T-helper 2 cell treated with Interferon-gamma antibody and Interleukin-4, amounts not matched to agents 5 μg/mL and 100 μg/mL, for 36 hours (primary cell): ENCODE data around the gene ATG4D.
A peak's percentile ranks its signal among the peaks of the same experiment; 100 is the strongest.

Experiments used
- DNase-seq: peaks from one replicate; pipeline ENCODE4 v3.0.0; 2021; ENCODE audit warnings: low spot score
- H3K27ac Mint-ChIP-seq: one replicate; pipeline ENCODE4 v1.8.0; 2021; ENCODE audit warnings: mild to moderate bottlenecking, mixed read lengths
- H3K27me3 Mint-ChIP-seq: one replicate; pipeline ENCODE4 v1.8.0; 2021; ENCODE audit warnings: low read depth, mixed read lengths
- H3K36me3 Mint-ChIP-seq: one replicate; pipeline ENCODE4 v1.8.0; 2021; ENCODE audit warnings: low read depth, mixed read lengths
- H3K4me1 Mint-ChIP-seq: one replicate; pipeline ENCODE4 v1.8.0; 2021; ENCODE audit warnings: low read depth, mixed read lengths
- H3K4me3 Mint-ChIP-seq: one replicate; pipeline ENCODE4 v1.8.0; 2022; ENCODE audit warnings: mild to moderate bottlenecking, moderate library complexity, mixed read lengths
- H3K9me3 Mint-ChIP-seq: one replicate; pipeline ENCODE4 v1.8.0; 2021; ENCODE audit warnings: mixed read lengths

Gene ATG4D

GRCh38 chr19:10551698-10552301 lies 8.1 kb downstream of the ATG4D start:
- H3K4me1 Mint-ChIP-seq, result peaks cover 36% of the 10 kb centered on the region
- H3K9me3 Mint-ChIP-seq, result no peaks in the 10 kb centered on the region
- DNase-seq, result no peak
- H3K4me3 Mint-ChIP-seq, result peak overlapping the region; percentile 12
- H3K27ac Mint-ChIP-seq, result peak overlapping the region; percentile 67
- H3K27me3 Mint-ChIP-seq, result no peaks in the 10 kb centered on the region
- peaks cover 66% of the 10 kb centered on the region for H3K36me3 Mint-ChIP-seq

GRCh38 chr19:10552510-10553053 lies 8.9 kb downstream of the ATG4D start:
- no peak for DNase-seq
- Mint-ChIP-seq H3K4me3 (peak overlapping the region; percentile 64), H3K27ac (peak overlapping the region; percentile 94), H3K36me3 (peaks cover 62% of the 10 kb centered on the region), H3K4me1 (peaks cover 36% of the 10 kb centered on the region), H3K9me3 (no peaks in the 10 kb centered on the region), H3K27me3 (no peaks in the 10 kb centered on the region)

GRCh38 chr19:10553087-10553667 lies 9.5 kb downstream of the ATG4D start:
- Mint-ChIP-seq H3K9me3 (no peaks in the 10 kb centered on the region), H3K27me3 (no peaks in the 10 kb centered on the region), H3K4me3 (peak overlapping the region; percentile 64), H3K36me3 (peaks cover 64% of the 10 kb centered on the region), H3K4me1 (peaks cover 36% of the 10 kb centered on the region), H3K27ac (peak overlapping the region; percentile 94)
- no peak for DNase-seq

- Mint-ChIP-seq H3K36me3 (peaks cover 60% of the 10 kb centered on the region), H3K4me3 (peak overlapping the region; percentile 64), H3K27me3 (no peaks in the 10 kb centered on the region), H3K9me3 (no peaks in the 10 kb centered on the region), H3K4me1 (peaks cover 36% of the 10 kb centered on the region), H3K27ac (peak overlapping the region; percentile 94)
- DNase-seq, result peak; percentile 55
These were observed 10.3 kb downstream of the ATG4D start for GRCh38 chr19:10553943-10554381.

GRCh38 chr19:10554760-10555609 lies 11.3 kb downstream of the ATG4D start:
- no peak for DNase-seq
- H3K36me3 Mint-ChIP-seq, result peaks cover 65% of the 10 kb centered on the region
- peaks cover 36% of the 10 kb centered on the region for H3K4me1 Mint-ChIP-seq
- no peaks in the 10 kb centered on the region for H3K27me3 Mint-ChIP-seq
- H3K27ac Mint-ChIP-seq, result peak overlapping the region; percentile 94
- no peaks in the 10 kb centered on the region for H3K9me3 Mint-ChIP-seq
- H3K4me3 Mint-ChIP-seq, result peak overlapping the region; percentile 64

GRCh38 chr19:10555610-10555973 lies 11.9 kb downstream of the ATG4D start:
- peaks cover 64% of the 10 kb centered on the region for H3K36me3 Mint-ChIP-seq
- H3K27me3 Mint-ChIP-seq, result no peaks in the 10 kb centered on the region
- peak overlapping the region; percentile 70 for H3K27ac Mint-ChIP-seq
- H3K4me1 Mint-ChIP-seq, result peaks cover 35% of the 10 kb centered on the region
- H3K4me3 Mint-ChIP-seq, result no peak overlapping the region
- DNase-seq, result no peak
- H3K9me3 Mint-ChIP-seq, result no peaks in the 10 kb centered on the region

- no peak for DNase-seq
- Mint-ChIP-seq H3K9me3 (no peaks in the 10 kb centered on the region), H3K4me1 (peaks cover 29% of the 10 kb centered on the region), H3K4me3 (no peak overlapping the region), H3K27ac (no peak overlapping the region), H3K27me3 (no peaks in the 10 kb centered on the region), H3K36me3 (peaks cover 65% of the 10 kb centered on the region)
These were observed 14.0 kb downstream of the ATG4D start for GRCh38 chr19:10557603-10558197.

- H3K9me3 Mint-ChIP-seq, result no peaks in the 10 kb centered on the region
- H3K36me3 Mint-ChIP-seq, result peaks cover 54% of the 10 kb centered on the region
- H3K4me1 Mint-ChIP-seq, result peaks cover 15% of the 10 kb centered on the region
- no peak for DNase-seq
- H3K27me3 Mint-ChIP-seq, result no peaks in the 10 kb centered on the region
- no peak overlapping the region for H3K27ac Mint-ChIP-seq
- no peak overlapping the region for H3K4me3 Mint-ChIP-seq
These were observed 16.4 kb downstream of the ATG4D start for GRCh38 chr19:10560154-10560553.

- H3K27ac Mint-ChIP-seq, result no peak overlapping the region
- peaks cover 62% of the 10 kb centered on the region for H3K36me3 Mint-ChIP-seq
- H3K4me3 Mint-ChIP-seq, result no peak overlapping the region
These were observed 18.9 kb downstream of the ATG4D start for GRCh38 chr19:10562609-10563008.

GRCh38 chr19:10565028-10565566 lies 21.4 kb downstream of the ATG4D start:
- Mint-ChIP-seq H3K4me3 (peak overlapping the region; percentile 100), H3K27ac (peak overlapping the region; percentile 93), H3K36me3 (peaks cover 56% of the 10 kb centered on the region), H3K27me3 (no peaks in the 10 kb centered on the region), H3K9me3 (no peaks in the 10 kb centered on the region), H3K4me1 (peaks cover 28% of the 10 kb centered on the region)
- peak; percentile 47 for DNase-seq

More at GRCh38 chr19:10562609-10563008, 18.9 kb downstream of the ATG4D start:
- Mint-ChIP-seq H3K27me3 (no peaks in the 10 kb centered on the region), H3K9me3 (no peaks in the 10 kb centered on the region), H3K4me1 (peaks cover 22% of the 10 kb centered on the region)
- DNase-seq, result no peak

- Mint-ChIP-seq H3K9me3 (no peaks in the 10 kb centered on the region), H3K27ac (peak within 1 kb of the TSS; percentile 93), H3K36me3 (peaks cover 50% of the 10 kb centered on the region), H3K4me3 (peak within 1 kb of the TSS; percentile 100), H3K27me3 (no peaks in the 10 kb centered on the region), H3K4me1 (peaks cover 31% of the 10 kb centered on the region)
- DNase-seq, result peak; percentile 100
These were observed 22.1 kb downstream of the ATG4D start, which contains the start of gene KRI1 for GRCh38 chr19:10565567-10566407. TSS of gene KRI1 (minus strand) at chr19:10566010. CDS start at chr19:10565999, 11 bp downstream.

- no peak for DNase-seq
- peak overlapping the region; percentile 93 for H3K27ac Mint-ChIP-seq
- peaks cover 45% of the 10 kb centered on the region for H3K36me3 Mint-ChIP-seq
- H3K4me1 Mint-ChIP-seq, result peaks cover 31% of the 10 kb centered on the region
- peak overlapping the region; percentile 100 for H3K4me3 Mint-ChIP-seq
- no peaks in the 10 kb centered on the region for H3K27me3 Mint-ChIP-seq
- H3K9me3 Mint-ChIP-seq, result no peaks in the 10 kb centered on the region
These were observed 22.6 kb downstream of the ATG4D start for GRCh38 chr19:10566408-10566657.
